B cell (primary cell): Measurements from ENCODE around the gene EPN1.
"Not testable (repeated sequence)": the region's sequence is repeated elsewhere in the genome, so short reads cannot be mapped to it uniquely, and the experiment has no call there.

Experiments used
- CTCF ChIP-seq: fragments of 200-600 bp; IDR thresholded peaks from one replicate; pipeline ENCODE4 v1.8.0; 2022; ENCODE audit warnings: antibody characterized with exemption, mild to moderate bottlenecking
- EZH2 ChIP-seq: IDR thresholded peaks from 2 replicates; pipeline ENCODE4 v1.6.1; 2012; ENCODE audit warnings: borderline replicate concordance, low read depth, mild to moderate bottlenecking, moderate library complexity, low read length; ENCODE audit not compliant: insufficient read depth, poor library complexity, severe bottlenecking

- not testable (repeated sequence) for TF ChIP-seq EZH2, CTCF
Measured at GRCh38 chr19:55730378-55730777, 55.4 kb downstream of the EPN1 start.
